GM12878 (cell line): ENCODE results near the gene INSIG1.

Experiments
- CTCF ChIP-seq, 3 experiments: IDR thresholded peaks in 2 of 3; conservative IDR thresholded peaks in 1 of 3; 2 replicates each; pipeline ENCODE4 v1.5.1; 2011; ENCODE audit warnings: low read depth in 3 of 3, low read length in 3 of 3, mild to moderate bottlenecking in 3 of 3, control low read depth in 2 of 3, moderate library complexity in 2 of 3, inconsistent platforms in 1 of 3, mixed read lengths in 1 of 3; ENCODE audit not compliant: control insufficient read depth in 2 of 3, insufficient read depth in 1 of 3; ENCODE audit errors: extremely low read depth in 1 of 3
- HDAC2 ChIP-seq: fragments of 200-600 bp; sonication (generic); IDR thresholded peaks from 2 replicates; pipeline ENCODE4 v1.6.1; 2017
- JUND ChIP-seq: IDR thresholded peaks from 2 replicates; pipeline ENCODE4 v1.6.1; 2012; ENCODE audit warnings: low read depth, mild to moderate bottlenecking, low read length, improper control_type of control experiment, moderate library complexity
- MAX ChIP-seq: IDR thresholded peaks from 2 replicates; pipeline ENCODE4 v1.6.1; 2012; ENCODE audit warnings: low read depth, low read length, improper control_type of control experiment
- PAX5 ChIP-seq: IDR thresholded peaks from 2 replicates; pipeline ENCODE4 v1.6.1; 2011; ENCODE audit warnings: low read depth, low read length, borderline replicate concordance
- POLR2A ChIP-seq: IDR thresholded peaks from 2 replicates; pipeline ENCODE4 v1.6.1; 2011; ENCODE audit warnings: low read depth, mild to moderate bottlenecking, low read length
- POLR2AphosphoS5 ChIP-seq: IDR thresholded peaks from 2 replicates; pipeline ENCODE4 v1.6.1; 2011; ENCODE audit warnings: mild to moderate bottlenecking, low read length, inconsistent platforms
- RB1 ChIP-seq: fragments of 450-650 bp; formaldehyde crosslinking; IDR thresholded peaks from 2 replicates; pipeline ENCODE4 v1.6.1; 2017; ENCODE audit warnings: mild to moderate bottlenecking, borderline replicate concordance
- RELA ChIP-seq: fragments of 450-650 bp; IDR thresholded peaks from 2 replicates; pipeline ENCODE4 v1.8.0; 2014; ENCODE audit warnings: borderline replicate concordance; ENCODE audit not compliant: partially characterized antibody
- REST ChIP-seq: IDR thresholded peaks from 2 replicates; pipeline ENCODE4 v1.6.1; 2012; ENCODE audit warnings: mild to moderate bottlenecking, low read depth, low read length
- RFX5 ChIP-seq: IDR thresholded peaks from 2 replicates; pipeline ENCODE4 v1.6.1; 2011; ENCODE audit warnings: low read depth, low read length, improper control_type of control experiment
- SIX5 ChIP-seq: IDR thresholded peaks from 2 replicates; pipeline ENCODE4 v1.6.1; 2011; ENCODE audit warnings: mild to moderate bottlenecking, low read depth, low read length, moderate library complexity; ENCODE audit not compliant: severe bottlenecking
- TARDBP ChIP-seq: IDR thresholded peaks from 2 replicates; pipeline ENCODE4 v1.6.1; 2016; ENCODE audit warnings: borderline replicate concordance
- YY1 ChIP-seq: IDR thresholded peaks from 2 replicates; pipeline ENCODE4 v1.6.1; 2011; ENCODE audit warnings: low read depth, mild to moderate bottlenecking, low read length

- TF ChIP-seq RFX5, result no peak
- TF ChIP-seq YY1, result no peak
- TF ChIP-seq PAX5, result no peak
- no peak for TF ChIP-seq JUND
- TF ChIP-seq REST, result no peak
- no peak for TF ChIP-seq MAX
- no peak for TF ChIP-seq HDAC2
- no peak for TF ChIP-seq RB1
- TF ChIP-seq CTCF (IDR thresholded peaks at IDR 0.05 in 2 of 3, conservative IDR thresholded peaks at IDR 0.05 in 1 of 3; ENCODE audit: control insufficient read depth in 2 of 3, extremely low read depth in 1 of 3, insufficient read depth in 1 of 3, low read depth in 3 of 3, low read length in 3 of 3), result no peak
- no peak for TF ChIP-seq RELA
- TF ChIP-seq POLR2AphosphoS5, result no peak
- TF ChIP-seq TARDBP, result no peak
- no peak for TF ChIP-seq POLR2A
- TF ChIP-seq SIX5, result no peak
These were observed 7.7 kb upstream of the INSIG1 start for GRCh38 chr7:155289949-155290501.
